Mucosa of descending colon (tissue), 3 donors: ENCODE measurements around the gene CYP27A1. TPM values are rescaled to one million over a fixed set of nuclear protein-coding genes. Genes with fewer than 3 reads are reported as not detected.

ENCODE experiments used
- ATAC-seq: fragments of 200-7000 bp; cut with Tn5 transposase; one replicate; pipeline ENCODE4 v1.9.1; 2020; ENCODE audit warnings: mild to moderate bottlenecking, moderate library complexity
- DNase-seq, 3 donors: peaks; one replicate each; pipeline ENCODE4 v3.0.0-alpha.2; 2020
- H3K36me3 ChIP-seq: fragments of 200-600 bp; one replicate; pipeline ENCODE4 v1.8.0; 2021; ENCODE audit warnings: low read depth, mild to moderate bottlenecking
- H3K4me1 ChIP-seq: fragments of 200-600 bp; one replicate; pipeline ENCODE4 v1.8.0; 2021; ENCODE audit warnings: low read depth, mild to moderate bottlenecking
- H3K4me3 ChIP-seq: fragments of 200-600 bp; one replicate; pipeline ENCODE4 v1.8.0; 2021; ENCODE audit warnings: mild to moderate bottlenecking
- H3K9me3 ChIP-seq: fragments of 200-600 bp; one replicate; pipeline ENCODE4 v1.8.0; 2021; ENCODE audit warnings: mild to moderate bottlenecking
- CTCF ChIP-seq: fragments of 200-600 bp; IDR thresholded peaks from one replicate; pipeline ENCODE4 v1.8.0; 2022; ENCODE audit warnings: antibody characterized with exemption, mild to moderate bottlenecking
- intact Hi-C, 2 donors: fragments of 100-400 bp; cut with DNase I in 1 of 2; cut with micrococcal nuclease in 1 of 2; formaldehyde crosslinking; loops; one replicate each; pipeline versions ENCODE4 v1.11.0 to v1.11.1; 2022; cut with DNase I, micrococcal nuclease
- total RNA-seq, 3 donors: library from RNA; stranded (reverse); fragmentation: NEBNext Ultra II Directional in 2 of 3; extraction: Animal tissue kit (Norgen Biotek cat#: 25700) in 2 of 3; gene quantifications; one replicate each; pipeline versions ENCODE4 v1.2.1 to v1.2.4, GENCODE V29; 2021 to 2023
- donor health status: DM: no; HTN: no; CAD: no; lungs with moderate emphysema.
- donor health status: DM: no; HTN: no; CAD: no.
- donor health status: DM: no; HTN: yes; CAD: no.

CYP27A1 gene
- total RNA-seq, 3 donors from 2014 or later = 31.0 to 70.0 (median 37.7) TPM

GRCh38 chr2:218822622-218823021 lies 40.7 kb downstream of the CYP27A1 start:
- intact Hi-C loops = no loop called here
- Histone ChIP-seq H3K4me1 (no peaks in the 10 kb centered on the region), H3K4me3 (no peak overlapping the region), H3K9me3 (no peaks in the 10 kb centered on the region), H3K36me3 (no peaks in the 10 kb centered on the region)
- DNase-seq (no peak), ATAC-seq (no peak)
- TF ChIP-seq CTCF = no peak

GRCh38 chr2:218823196-218823855 lies 41.4 kb downstream of the CYP27A1 start:
- Histone ChIP-seq H3K4me3 (no peak overlapping the region), H3K36me3 (no peaks in the 10 kb centered on the region), H3K9me3 (no peaks in the 10 kb centered on the region), H3K4me1 (no peaks in the 10 kb centered on the region)
- DNase-seq (no peak), ATAC-seq (no peak)
- TF ChIP-seq CTCF = no peak
- intact Hi-C loops = no loop called here

- intact Hi-C loops = no loop called here
- no peaks in the 10 kb centered on the region for H3K4me1 ChIP-seq
- DNase-seq (no peak), ATAC-seq (no peak)
- no peaks in the 10 kb centered on the region for H3K36me3 ChIP-seq
- TF ChIP-seq CTCF = no peak
- no peak overlapping the region for H3K4me3 ChIP-seq
- no peaks in the 10 kb centered on the region for H3K9me3 ChIP-seq
Observed at GRCh38 chr2:218824004-218824403, 42.1 kb downstream of the CYP27A1 start.

- Histone ChIP-seq H3K36me3 (no peaks in the 10 kb centered on the region), H3K4me3 (no peak overlapping the region), H3K4me1 (no peaks in the 10 kb centered on the region), H3K9me3 (no peaks in the 10 kb centered on the region)
- intact Hi-C loops = no loop called here
- DNase-seq (no peak), ATAC-seq (no peak)
- TF ChIP-seq CTCF = no peak
Observed at GRCh38 chr2:218826791-218827190, 44.8 kb downstream of the CYP27A1 start.

GRCh38 chr2:218827701-218828476 lies 45.9 kb downstream of the CYP27A1 start:
- ATAC-seq (no peak), DNase-seq (no peak)
- Histone ChIP-seq H3K4me1 (no peaks in the 10 kb centered on the region), H3K9me3 (no peaks in the 10 kb centered on the region), H3K4me3 (no peak overlapping the region), H3K36me3 (no peaks in the 10 kb centered on the region)
- no peak for TF ChIP-seq CTCF
- intact Hi-C loops = no loop called here
